Bronchial epithelial cell (primary cell): Measurements from ENCODE around the gene LZTS2. TPM values are rescaled to one million over a fixed set of nuclear protein-coding genes. Genes with fewer than 3 reads are reported as not detected.

Source experiments
- DNase-seq: peaks from one replicate; pipeline ENCODE4 v3.0.0-alpha.2; 2010; ENCODE audit warnings: low read depth
- FAIRE-seq: peaks from 2 replicates; lab custom pipeline; 2011; peaks lifted over from hg19 to GRCh38; lab: Jason Lieb, UNC
- H3K27me3 ChIP-seq: 2 replicates; pipeline ENCODE4 v1.5.1; 2011; ENCODE audit warnings: low read length; ENCODE audit not compliant: control insufficient read depth, insufficient read depth
- H3K36me3 ChIP-seq: 2 replicates; pipeline ENCODE4 v1.5.1; 2011; ENCODE audit warnings: low read length; ENCODE audit not compliant: control insufficient read depth, insufficient read depth
- H3K4me3 ChIP-seq: 2 replicates; pipeline ENCODE4 v1.5.1; 2011; ENCODE audit warnings: mild to moderate bottlenecking, low read depth, low read length, control low read depth
- total RNA-seq: library from RNA; depleted of rRNA; stranded (reverse); fragments of >200 nt; gene quantifications from 2 replicates; pipeline ENCODE4 v1.2.1, GENCODE V29; 2014
- TF ChIP-seq, protein P1 (sequence below): IDR thresholded peaks from 2 replicates; pipeline ENCODE4 v1.5.1; 2011; ENCODE audit warnings: mild to moderate bottlenecking, moderate library complexity, low read length, control low read depth, inconsistent platforms; ENCODE audit not compliant: insufficient read depth, severe bottlenecking

LZTS2 gene
- total RNA-seq, 1 donor from 2014 or later: 30.0 TPM

DNA sequence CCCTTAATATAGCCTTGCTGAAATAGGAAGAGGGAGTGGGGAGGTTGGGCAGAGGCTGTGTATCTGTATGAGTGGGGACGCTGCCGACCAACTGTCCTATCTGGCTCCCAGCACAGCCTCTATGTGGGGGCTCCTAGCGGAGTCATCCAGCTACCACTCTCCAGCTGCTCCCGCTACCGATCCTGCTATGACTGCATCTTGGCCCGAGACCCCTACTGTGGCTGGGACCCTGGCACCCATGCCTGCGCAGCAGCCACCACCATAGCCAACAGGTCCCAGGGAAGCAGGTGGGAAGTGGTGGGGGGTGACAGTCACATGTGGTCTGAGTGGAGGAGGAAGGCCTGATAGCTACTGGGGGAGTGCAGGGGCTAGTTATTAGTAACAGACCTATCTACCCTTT lies 18.9 kb upstream of the LZTS2 start:
- FAIRE-seq (no peak), DNase-seq (no peak)
- TF ChIP-seq, protein P1, sequence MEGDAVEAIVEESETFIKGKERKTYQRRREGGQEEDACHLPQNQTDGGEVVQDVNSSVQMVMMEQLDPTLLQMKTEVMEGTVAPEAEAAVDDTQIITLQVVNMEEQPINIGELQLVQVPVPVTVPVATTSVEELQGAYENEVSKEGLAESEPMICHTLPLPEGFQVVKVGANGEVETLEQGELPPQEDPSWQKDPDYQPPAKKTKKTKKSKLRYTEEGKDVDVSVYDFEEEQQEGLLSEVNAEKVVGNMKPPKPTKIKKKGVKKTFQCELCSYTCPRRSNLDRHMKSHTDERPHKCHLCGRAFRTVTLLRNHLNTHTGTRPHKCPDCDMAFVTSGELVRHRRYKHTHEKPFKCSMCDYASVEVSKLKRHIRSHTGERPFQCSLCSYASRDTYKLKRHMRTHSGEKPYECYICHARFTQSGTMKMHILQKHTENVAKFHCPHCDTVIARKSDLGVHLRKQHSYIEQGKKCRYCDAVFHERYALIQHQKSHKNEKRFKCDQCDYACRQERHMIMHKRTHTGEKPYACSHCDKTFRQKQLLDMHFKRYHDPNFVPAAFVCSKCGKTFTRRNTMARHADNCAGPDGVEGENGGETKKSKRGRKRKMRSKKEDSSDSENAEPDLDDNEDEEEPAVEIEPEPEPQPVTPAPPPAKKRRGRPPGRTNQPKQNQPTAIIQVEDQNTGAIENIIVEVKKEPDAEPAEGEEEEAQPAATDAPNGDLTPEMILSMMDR: no peak
- peaks cover 8% of the 10 kb centered on the region for H3K36me3 ChIP-seq
- H3K4me3 ChIP-seq: no peak overlapping the region
- H3K27me3 ChIP-seq: no peaks in the 10 kb centered on the region

DNA sequence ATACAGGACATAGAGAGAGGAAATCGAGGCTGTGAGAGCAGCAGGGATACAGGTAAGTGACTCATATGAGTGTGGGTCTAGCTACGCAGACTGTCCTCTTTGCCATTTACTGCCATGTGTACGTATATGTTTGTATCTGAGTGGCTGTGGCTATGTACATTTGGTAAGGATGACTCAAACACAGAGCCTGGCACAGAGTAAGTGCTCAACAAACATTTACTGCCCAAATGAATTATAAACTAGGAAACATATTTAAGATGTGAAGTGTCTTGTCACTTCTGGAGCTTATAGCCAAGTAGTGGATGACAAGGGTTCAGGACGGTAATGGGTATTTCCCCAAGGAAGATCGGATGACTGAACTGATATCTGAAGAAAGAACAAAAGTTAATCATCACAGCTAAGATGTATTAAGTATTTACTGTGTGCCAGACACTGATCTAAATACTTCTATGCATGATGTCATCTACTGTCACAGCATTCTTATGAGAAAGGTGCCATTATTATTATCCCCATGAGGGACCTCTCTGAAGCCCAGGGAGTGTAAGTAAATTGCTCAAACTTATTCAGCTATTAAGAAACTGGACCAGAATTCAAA lies 18.3 kb upstream of the LZTS2 start:
- peaks cover 8% of the 10 kb centered on the region for H3K36me3 ChIP-seq
- TF ChIP-seq, protein P1: no peak
- H3K4me3 ChIP-seq: no peak overlapping the region
- no peaks in the 10 kb centered on the region for H3K27me3 ChIP-seq
- FAIRE-seq (no peak), DNase-seq (no peak)

DNA sequence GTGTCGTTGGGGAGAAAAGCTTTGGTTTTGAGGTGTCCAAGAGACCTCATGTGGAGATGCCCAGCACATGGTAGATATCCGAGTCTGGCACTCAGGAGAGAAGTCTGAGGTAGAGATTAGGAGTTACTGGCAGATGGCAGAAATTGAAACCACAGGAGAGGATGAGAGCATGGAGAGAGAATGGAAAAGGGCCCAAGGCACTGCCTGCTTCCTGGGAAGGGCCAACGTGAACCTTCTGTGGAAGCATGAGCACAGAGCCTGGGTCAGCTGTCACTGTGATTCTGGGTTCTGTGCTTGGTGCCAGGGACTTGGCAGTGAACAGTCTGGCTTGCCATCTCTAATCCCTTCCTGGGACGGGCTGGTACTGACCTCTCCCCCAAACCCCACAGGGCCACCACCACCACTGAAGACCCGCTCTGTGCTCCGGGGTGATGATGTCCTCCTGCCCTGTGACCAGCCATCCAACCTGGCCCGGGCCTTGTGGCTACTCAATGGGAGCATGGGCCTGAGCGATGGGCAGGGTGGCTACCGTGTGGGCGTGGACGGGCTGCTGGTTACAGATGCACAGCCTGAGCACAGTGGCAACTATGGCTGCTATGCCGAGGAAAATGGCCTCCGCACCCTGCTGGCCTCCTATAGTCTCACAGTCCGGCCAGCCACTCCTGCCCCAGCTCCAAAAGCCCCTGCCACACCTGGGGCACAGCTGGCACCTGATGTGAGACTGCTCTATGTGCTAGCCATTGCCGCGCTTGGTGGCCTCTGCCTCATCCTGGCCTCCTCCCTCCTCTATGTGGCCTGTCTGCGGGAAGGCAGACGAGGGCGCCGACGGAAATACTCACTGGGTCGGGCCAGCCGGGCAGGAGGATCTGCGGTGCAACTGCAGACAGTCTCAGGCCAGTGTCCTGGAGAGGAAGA lies 16.4 kb upstream of the LZTS2 start:
- DNase-seq: no peak
- H3K27me3 ChIP-seq: no peaks in the 10 kb centered on the region
- TF ChIP-seq, protein P1: no peak
- H3K4me3 ChIP-seq: no peak overlapping the region
- no peak for FAIRE-seq
- H3K36me3 ChIP-seq: peaks cover 8% of the 10 kb centered on the region

DNA sequence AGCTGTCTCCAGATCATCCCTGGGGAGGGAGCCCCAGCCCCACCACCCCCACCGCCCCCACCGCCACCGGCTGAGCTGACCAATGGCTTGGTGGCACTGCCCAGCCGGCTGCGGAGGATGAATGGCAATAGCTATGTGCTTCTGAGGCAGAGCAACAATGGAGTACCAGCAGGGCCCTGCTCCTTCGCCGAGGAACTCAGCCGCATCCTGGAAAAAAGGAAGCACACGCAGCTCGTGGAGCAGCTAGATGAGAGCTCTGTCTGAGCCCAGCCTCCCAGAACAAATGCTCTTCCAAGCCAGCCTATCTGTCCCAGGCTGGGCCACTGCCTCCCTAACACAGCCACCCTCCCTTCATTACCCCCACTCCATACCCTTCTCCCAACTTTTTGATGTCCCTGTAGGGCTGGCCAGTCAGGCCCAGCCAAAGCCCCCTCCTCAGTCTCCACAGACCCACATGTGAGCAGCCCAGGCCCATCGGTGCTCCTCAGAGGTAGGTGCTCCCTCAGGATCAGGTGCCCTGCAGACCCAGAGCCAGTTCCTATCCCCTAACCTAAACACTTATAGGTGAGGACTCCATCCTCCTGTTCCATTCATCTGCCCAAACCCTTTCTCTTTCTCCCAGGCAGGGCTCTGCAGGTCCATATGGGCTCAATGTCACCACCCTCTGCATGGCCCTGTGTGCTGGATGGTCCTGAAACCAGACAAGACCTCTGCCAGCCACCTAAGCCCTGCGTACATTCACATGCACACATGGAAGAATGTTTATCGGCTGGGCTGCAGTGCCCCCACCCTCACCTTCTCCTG lies 15.5 kb upstream of the LZTS2 start:
- peaks cover 8% of the 10 kb centered on the region for H3K36me3 ChIP-seq
- H3K4me3 ChIP-seq: no peak overlapping the region
- H3K27me3 ChIP-seq: no peaks in the 10 kb centered on the region
- TF ChIP-seq, protein P1: no peak
- DNase-seq (no peak), FAIRE-seq (no peak)

DNA sequence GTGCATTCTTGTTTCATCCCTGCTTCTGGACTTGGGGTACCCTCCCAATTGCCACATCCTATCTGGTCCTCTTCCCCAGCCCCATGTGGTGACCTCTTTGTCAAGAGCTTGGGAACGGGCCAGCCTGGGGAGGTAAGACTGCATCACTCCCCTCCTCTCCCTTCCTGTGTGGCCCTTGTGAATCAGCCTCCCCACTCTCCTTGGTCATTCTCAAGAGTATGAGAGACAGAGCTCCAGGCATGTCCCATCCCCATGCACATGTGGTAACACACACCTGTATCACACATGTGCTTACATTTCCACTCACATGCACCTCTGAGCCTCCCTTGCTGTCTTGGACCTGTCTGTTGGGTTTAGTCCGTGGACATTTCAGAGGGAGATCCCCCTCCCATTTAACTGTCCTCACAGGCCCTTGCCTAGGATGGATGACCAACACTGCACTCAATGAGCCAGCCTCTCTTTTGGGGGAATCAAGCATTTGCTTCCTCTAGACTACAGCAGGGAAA lies 14.9 kb upstream of the LZTS2 start:
- TF ChIP-seq, protein P1: no peak
- no peaks in the 10 kb centered on the region for H3K27me3 ChIP-seq
- no peak for FAIRE-seq
- H3K36me3 ChIP-seq: peaks cover 13% of the 10 kb centered on the region
- DNase-seq: no peak
- H3K4me3 ChIP-seq: no peak overlapping the region
